Epithelial cell of esophagus (primary cell): ENCODE data around the gene VPS50.

ENCODE experiments used
- DNase-seq: peaks from one replicate; pipeline ENCODE4 v3.0.0; 2010; ENCODE audit warnings: low read depth
- H3K4me3 ChIP-seq: 2 replicates; pipeline ENCODE4 v1.5.1; 2011; ENCODE audit warnings: mild to moderate bottlenecking, low read length, control low read depth
- TF ChIP-seq, protein P1 (sequence below): IDR thresholded peaks from 2 replicates; pipeline ENCODE4 v1.5.1; 2011; ENCODE audit warnings: low read depth, mild to moderate bottlenecking, low read length, control low read depth, inconsistent platforms; ENCODE audit not compliant: insufficient read depth; ENCODE audit errors: missing control alignments

The VPS50 gene

DNA sequence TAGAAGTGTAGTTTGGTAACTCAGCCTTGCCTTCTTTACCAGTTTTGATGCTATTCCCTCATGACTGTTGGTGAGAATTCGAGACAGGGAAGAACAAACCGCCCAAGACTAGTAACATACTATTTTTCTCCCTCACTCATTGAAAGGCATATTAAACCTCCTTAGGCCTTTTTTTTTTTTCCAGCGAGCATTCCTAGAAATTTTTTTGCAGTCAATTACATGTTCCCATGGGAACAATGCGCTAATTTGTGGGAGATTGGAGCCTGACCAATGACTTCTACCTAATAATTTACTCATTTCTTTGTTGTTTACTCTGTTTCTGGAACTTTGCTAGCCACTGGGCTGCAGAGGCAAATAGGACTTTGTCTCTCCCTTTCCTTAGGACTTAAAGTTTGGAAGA, 6.0 kb downstream of the VPS50 start:
- H3K4me3 ChIP-seq = no peak overlapping the region
- no peak for DNase-seq
- TF ChIP-seq, protein P1, sequence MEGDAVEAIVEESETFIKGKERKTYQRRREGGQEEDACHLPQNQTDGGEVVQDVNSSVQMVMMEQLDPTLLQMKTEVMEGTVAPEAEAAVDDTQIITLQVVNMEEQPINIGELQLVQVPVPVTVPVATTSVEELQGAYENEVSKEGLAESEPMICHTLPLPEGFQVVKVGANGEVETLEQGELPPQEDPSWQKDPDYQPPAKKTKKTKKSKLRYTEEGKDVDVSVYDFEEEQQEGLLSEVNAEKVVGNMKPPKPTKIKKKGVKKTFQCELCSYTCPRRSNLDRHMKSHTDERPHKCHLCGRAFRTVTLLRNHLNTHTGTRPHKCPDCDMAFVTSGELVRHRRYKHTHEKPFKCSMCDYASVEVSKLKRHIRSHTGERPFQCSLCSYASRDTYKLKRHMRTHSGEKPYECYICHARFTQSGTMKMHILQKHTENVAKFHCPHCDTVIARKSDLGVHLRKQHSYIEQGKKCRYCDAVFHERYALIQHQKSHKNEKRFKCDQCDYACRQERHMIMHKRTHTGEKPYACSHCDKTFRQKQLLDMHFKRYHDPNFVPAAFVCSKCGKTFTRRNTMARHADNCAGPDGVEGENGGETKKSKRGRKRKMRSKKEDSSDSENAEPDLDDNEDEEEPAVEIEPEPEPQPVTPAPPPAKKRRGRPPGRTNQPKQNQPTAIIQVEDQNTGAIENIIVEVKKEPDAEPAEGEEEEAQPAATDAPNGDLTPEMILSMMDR = no peak

GRCh38 chr7:93238748-93239147, 6.6 kb downstream of the VPS50 start:
- TF ChIP-seq, protein P1 = no peak
- DNase-seq = no peak
- no peak overlapping the region for H3K4me3 ChIP-seq

DNA sequence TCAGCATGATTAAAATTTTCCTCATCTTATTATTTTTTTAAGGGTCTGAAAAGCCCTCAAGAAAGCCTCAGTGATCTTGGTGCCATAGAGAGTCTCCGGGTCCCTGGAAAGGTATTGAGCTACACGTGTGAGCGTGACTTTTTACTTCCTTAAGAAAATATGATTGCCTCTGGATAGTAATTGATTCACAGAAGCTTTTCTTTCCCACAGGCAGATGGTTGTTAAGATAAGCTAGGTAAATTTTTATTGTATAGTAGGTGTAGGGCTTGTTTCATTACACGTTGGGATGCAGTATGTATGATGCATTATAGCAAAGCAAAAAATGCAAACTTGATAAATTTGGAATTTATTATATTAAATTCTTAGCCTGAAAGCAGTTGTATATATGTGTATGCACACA, 7.7 kb downstream of the VPS50 start:
- DNase-seq = no peak
- TF ChIP-seq, protein P1 = no peak
- no peak overlapping the region for H3K4me3 ChIP-seq

GRCh38 chr7:93242106-93242505, 9.9 kb downstream of the VPS50 start:
- DNase-seq = no peak
- TF ChIP-seq, protein P1 = no peak
- H3K4me3 ChIP-seq = no peak overlapping the region

DNA sequence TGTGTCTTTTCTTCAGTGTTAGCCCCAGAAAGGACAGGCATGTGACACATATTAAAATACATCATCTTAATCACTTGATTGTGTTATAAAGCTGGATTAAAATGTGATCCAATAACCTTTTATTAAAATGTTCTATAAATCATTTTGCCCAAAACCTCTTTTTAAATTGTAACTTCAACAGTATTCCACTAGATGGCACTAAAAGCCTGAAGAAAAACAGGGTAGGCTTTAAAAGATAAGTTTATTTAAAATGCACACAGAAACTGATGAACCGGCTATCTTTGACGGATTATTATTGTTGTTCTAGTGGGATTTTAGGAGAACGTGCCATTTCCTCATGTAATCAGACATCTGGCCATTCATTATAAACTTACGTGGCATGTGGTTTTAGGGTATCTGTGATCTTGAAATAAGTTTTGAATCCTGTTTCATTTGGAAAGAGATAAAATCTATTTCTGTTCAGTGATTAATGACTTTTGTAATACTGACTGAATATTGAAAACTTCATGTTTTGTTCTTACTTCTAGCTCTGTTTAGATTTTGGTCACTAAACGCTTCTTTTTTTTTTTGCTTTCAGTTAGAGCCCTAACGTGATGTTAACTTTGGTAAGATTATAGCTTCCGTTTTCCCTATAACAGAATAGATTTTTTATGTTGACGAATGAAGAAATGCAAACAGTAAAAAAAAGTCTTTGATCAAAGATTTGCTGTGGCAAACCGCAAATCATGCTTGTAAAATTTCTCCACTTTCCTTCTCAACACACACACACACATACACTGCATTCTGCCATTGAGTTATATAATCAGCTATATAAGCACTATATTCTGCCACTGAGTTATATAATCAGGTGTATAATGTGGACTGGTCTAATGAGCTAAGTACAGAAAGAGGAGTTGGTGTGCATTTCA, 13.6 kb downstream of the VPS50 start:
- H3K4me3 ChIP-seq = no peak overlapping the region
- DNase-seq = peak; percentile 36
- TF ChIP-seq, protein P1 = peak; percentile 46

GRCh38 chr7:93249491-93250148, 17.5 kb downstream of the VPS50 start:
- peak; percentile 7 for DNase-seq
- TF ChIP-seq, protein P1 = no peak
- no peak overlapping the region for H3K4me3 ChIP-seq

DNA sequence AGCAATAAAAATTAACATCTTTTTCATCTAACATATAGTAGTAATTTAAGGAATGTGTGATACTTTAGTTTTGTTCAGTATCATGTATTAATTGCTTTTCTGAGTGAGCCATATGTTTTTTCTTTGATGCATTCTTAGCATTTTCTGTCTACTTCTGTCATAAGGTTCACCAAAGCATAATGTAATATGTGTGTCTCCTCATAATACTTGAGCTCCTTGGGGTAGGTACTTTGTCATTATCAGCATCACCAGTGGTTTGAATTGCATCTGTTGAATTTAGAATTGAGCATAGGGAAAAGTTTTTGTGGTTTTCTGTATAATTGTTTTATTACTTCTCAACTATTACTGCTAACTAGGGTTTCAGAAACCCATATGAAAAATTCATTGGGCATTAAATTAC, 26.5 kb downstream of the VPS50 start:
- TF ChIP-seq, protein P1 = no peak
- no peak overlapping the region for H3K4me3 ChIP-seq
- DNase-seq = no peak
